M059J (cell line): ENCODE data around the gene ISYNA1. TPM values are rescaled to one million over a fixed set of nuclear protein-coding genes. Genes with fewer than 3 reads are reported as not detected.

Experiments used
- DNase-seq: peaks from one replicate; pipeline ENCODE4 v3.0.0-alpha.2; 2012; ENCODE audit warnings: low read depth
- total RNA-seq: library from RNA; depleted of rRNA; stranded (reverse); fragments of >200 nt; shearing (Covaris generic); gene quantifications from 2 replicates; pipeline ENCODE4 v1.2.3, GENCODE V29; 2014

ISYNA1 gene
- total RNA-seq, 1 experiment from 2014 or later: 6.2 TPM

- DNase-seq: no peak
Observed at GRCh38 chr19:18467978-18468377, 30.0 kb upstream of the ISYNA1 start.

- no peak for DNase-seq
Observed at GRCh38 chr19:18466354-18466753, 28.4 kb upstream of the ISYNA1 start.

- DNase-seq: no peak
Observed at GRCh38 chr19:18465964-18466339, 28.0 kb upstream of the ISYNA1 start.

- DNase-seq: no peak
Observed at GRCh38 chr19:18465214-18465963, 27.5 kb upstream of the ISYNA1 start.

- peak; percentile 85 for DNase-seq
Observed at GRCh38 chr19:18464646-18465045, 26.7 kb upstream of the ISYNA1 start.

GRCh38 chr19:18461471-18461870, 23.5 kb upstream of the ISYNA1 start:
- no peak for DNase-seq

- DNase-seq: no peak
Observed at GRCh38 chr19:18460900-18461299, 23.0 kb upstream of the ISYNA1 start.

- DNase-seq: no peak
Observed at GRCh38 chr19:18457483-18458331, 19.8 kb upstream of the ISYNA1 start.

GRCh38 chr19:18456974-18457373, 19.0 kb upstream of the ISYNA1 start:
- DNase-seq: no peak

- no peak for DNase-seq
Observed at GRCh38 chr19:18456279-18456678, 18.3 kb upstream of the ISYNA1 start.

GRCh38 chr19:18453269-18454024, 15.5 kb upstream of the ISYNA1 start:
- DNase-seq: peak; percentile 79

- no peak for DNase-seq
Observed at GRCh38 chr19:18452386-18452785, 14.5 kb upstream of the ISYNA1 start.

- DNase-seq: peak; percentile 69
Observed at GRCh38 chr19:18450931-18451836, 13.3 kb upstream of the ISYNA1 start.

- DNase-seq: no peak
Observed at GRCh38 chr19:18450021-18450930, 12.3 kb upstream of the ISYNA1 start.

- no peak for DNase-seq
Observed at GRCh38 chr19:18449552-18449951, 11.6 kb upstream of the ISYNA1 start.

- DNase-seq: no peak
Observed at GRCh38 chr19:18446811-18447359, 9.0 kb upstream of the ISYNA1 start.

- no peak for DNase-seq
Observed at GRCh38 chr19:18446145-18446810, 8.3 kb upstream of the ISYNA1 start.

- DNase-seq: no peak
Observed at GRCh38 chr19:18445262-18445948, 7.5 kb upstream of the ISYNA1 start.

- no peak for DNase-seq
Observed at GRCh38 chr19:18444513-18444912, 6.6 kb upstream of the ISYNA1 start.
